Omental fat pad (tissue), 4 donors: Measurements from ENCODE around the gene RUNX1. TPM values are rescaled to one million over a fixed set of nuclear protein-coding genes. Genes with fewer than 3 reads are reported as not detected.

Experiments used
- ATAC-seq: fragments of 150-250 bp; one replicate; pipeline ENCODE4 v1.9.1; 2016; ENCODE audit warnings: mild to moderate bottlenecking, moderate library complexity; ENCODE audit not compliant: low FRiP score
- DNase-seq: peaks from one replicate; pipeline ENCODE4 v3.0.0-alpha.2; 2019; ENCODE audit warnings: low spot score
- total RNA-seq, 4 donors: library from RNA; depleted of rRNA; stranded (reverse); fragments of >200 nt; gene quantifications; one replicate each; pipeline ENCODE4 v1.1.0, GENCODE V29; 2016
- TF ChIP-seq, protein P1 (sequence below), 3 donors: fragments of 450-650 bp; IDR thresholded peaks; one replicate each; pipeline ENCODE4 v1.5.1; 2016 to 2017; ENCODE audit warnings: antibody characterized with exemption in 3 of 3, mild to moderate bottlenecking in 3 of 3, moderate library complexity in 2 of 3

RUNX1 gene
- total RNA-seq, 4 donors from 2014 or later, result 21.1 to 75.9 (median 30.2) TPM

DNA sequence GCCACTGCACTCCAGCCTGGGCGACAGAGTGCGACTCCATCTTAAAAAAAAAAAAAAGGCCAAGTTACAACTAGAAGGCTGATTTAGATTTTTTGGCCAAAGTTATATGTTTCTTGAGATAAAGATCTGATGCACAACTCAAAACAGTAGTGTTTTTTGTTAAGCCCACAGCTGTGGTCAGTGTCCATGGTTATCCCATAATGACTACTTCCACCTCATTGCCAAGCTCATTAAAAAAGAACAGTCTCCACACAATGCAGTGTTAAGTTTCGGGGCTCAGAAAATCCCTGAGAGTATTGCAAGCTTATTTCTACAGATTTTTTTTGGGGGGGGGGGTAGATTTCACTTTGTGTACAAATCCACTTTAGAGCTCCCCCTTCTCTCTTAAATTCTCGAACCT lies 120.5 kb downstream of the RUNX1 start:
- DNase-seq (no peak), ATAC-seq (no peak)
- TF ChIP-seq, protein P1, sequence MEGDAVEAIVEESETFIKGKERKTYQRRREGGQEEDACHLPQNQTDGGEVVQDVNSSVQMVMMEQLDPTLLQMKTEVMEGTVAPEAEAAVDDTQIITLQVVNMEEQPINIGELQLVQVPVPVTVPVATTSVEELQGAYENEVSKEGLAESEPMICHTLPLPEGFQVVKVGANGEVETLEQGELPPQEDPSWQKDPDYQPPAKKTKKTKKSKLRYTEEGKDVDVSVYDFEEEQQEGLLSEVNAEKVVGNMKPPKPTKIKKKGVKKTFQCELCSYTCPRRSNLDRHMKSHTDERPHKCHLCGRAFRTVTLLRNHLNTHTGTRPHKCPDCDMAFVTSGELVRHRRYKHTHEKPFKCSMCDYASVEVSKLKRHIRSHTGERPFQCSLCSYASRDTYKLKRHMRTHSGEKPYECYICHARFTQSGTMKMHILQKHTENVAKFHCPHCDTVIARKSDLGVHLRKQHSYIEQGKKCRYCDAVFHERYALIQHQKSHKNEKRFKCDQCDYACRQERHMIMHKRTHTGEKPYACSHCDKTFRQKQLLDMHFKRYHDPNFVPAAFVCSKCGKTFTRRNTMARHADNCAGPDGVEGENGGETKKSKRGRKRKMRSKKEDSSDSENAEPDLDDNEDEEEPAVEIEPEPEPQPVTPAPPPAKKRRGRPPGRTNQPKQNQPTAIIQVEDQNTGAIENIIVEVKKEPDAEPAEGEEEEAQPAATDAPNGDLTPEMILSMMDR (IDR thresholded peaks at IDR 0.05), result no peak

DNA sequence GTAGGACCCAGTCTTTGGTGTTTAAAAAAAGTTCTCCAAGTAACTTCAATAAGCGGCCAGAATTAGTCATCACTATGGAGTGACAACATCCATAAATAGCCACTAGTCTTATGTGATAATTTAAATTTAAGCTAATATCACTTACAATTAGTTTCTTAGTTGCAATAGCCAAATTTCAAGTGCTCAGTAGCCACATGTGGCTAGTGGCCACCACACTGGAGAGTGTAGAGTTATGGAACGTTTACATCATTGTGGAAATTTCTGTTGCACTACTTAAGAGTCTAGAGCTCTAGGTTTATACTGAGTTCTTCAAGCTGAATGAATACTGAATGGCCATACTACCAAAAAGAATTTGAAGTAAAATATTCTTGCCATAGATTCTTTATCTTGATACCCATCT lies 121.1 kb downstream of the RUNX1 start:
- ATAC-seq, result no peak
- TF ChIP-seq, protein P1 (IDR thresholded peaks at IDR 0.05), result no peak
- DNase-seq, result no peak

DNA sequence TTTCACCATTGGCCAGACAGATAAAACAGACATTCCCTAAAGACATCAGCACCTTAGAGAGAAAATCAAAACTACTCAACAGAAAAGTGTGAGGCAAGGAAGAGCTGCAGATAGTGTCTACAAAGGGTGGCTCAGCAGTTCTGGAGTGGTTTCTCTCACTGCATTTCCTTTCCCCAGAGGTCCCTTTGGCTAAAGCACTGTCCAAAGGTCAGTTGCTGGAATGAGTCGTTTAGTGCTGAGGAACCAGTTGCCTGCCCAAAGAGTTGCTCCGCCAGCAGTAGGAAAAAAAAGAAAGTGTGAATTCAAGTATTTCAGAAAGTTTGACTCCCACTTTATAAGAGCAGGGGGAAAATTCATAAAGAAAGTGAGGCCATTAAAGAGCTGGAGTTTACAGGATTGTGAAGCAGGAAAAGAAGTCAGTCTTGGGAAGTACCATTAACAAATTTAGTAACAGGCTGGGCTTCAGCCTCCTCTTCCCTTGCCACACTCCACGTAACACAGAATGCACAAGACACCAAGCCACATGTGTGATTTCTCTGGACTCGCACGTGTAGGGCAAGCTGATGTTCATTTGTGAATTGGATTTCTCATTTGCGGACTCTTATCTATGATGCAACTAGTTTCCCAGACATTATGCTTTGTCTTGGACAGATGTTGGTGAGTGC lies 122.2 kb downstream of the RUNX1 start:
- ATAC-seq (no peak), DNase-seq (no peak)
- TF ChIP-seq, protein P1 (IDR thresholded peaks at IDR 0.05), result no peak

DNA sequence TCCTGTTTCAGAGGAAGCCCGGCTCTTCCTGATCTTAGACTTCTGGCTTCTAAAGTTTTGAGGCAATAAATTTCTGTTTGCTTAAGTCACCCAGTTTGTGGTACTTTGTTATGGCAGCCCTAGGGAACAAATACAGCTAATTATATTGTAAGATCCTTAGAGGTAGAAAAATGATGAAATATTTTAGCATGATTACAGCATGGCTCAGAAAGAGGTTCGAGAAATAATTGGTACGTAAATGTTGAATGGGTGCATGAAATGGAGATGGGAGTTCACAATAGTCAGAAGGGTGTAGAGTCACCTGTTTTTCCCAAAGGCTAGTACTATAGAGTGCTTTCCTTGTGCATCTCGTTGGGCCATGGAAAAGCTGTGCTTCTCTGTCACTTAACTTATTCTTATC lies 123.5 kb downstream of the RUNX1 start:
- no peak for ATAC-seq
- DNase-seq, result no peak
- TF ChIP-seq, protein P1 (IDR thresholded peaks at IDR 0.05), result no peak

DNA sequence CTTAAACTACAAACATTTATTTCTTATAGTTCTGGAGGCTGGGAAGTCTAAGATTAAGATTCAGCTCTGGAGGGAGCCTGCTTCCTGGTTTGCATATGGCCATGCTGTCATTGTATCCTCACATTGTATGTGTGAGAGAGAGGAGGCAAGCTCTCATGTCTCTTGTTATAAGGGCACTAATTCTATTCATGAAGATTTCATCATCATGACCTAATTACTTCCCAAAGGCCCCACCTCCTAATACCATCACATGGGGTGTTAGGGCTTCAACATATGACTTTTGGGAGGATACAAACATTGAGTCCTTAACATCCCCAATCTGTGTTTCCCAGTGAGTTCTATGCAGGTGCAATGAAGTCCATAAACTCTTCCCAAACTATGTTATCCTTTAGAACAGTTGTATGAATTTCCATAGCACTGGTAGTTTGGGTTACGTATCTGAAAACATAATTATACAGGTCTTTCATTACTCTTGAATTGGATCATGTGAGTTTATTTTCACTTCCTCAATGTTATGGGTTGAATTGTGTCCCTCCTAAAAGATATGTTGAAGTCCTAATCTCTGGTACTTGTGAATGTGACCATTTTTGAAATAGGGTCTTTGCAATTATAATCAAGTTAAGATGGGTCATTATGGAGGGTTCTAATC lies 124.2 kb downstream of the RUNX1 start:
- DNase-seq, result no peak
- TF ChIP-seq, protein P1 (IDR thresholded peaks at IDR 0.05), result no peak
- ATAC-seq, result no peak

DNA sequence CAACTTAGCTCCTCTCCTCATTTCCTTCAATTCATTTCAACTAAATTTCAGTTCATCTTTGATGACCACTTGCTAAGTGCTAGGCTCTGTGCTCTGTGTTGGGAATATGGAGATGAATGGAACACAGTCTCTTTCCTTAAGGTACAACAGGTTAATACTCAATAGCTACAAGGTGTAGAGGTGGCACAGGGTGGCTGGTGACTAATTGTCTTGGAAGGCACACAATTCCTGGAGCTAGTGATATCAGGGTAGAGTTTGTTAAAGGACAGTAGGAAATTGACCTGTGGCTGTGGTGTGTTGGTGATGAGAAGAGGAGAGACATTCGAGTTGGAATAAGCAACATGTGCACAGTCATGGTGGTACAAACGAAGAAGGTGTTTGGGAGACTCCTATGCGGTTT lies 124.9 kb downstream of the RUNX1 start:
- ATAC-seq, result no peak
- TF ChIP-seq, protein P1 (IDR thresholded peaks at IDR 0.05), result no peak

DNA sequence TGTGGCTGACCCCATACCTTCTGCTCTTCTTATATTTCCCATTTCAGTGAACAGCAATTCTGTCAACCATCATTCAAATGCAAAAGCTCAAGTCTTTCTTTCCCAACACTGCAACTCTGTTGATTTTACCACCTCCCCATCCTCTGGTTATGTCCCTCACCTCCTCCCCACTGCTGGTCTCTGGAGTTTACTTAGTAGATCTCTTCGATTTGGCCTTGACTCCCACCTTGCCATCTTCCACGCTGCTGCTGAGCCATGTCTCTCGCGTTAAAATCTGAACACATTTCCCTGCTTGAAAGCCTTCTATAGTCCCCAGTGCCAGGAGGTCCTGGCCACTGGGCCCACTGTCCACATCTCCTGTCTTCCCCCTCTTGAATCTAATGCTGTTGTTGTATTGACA lies 125.5 kb downstream of the RUNX1 start:
- TF ChIP-seq, protein P1 (IDR thresholded peaks at IDR 0.05), result no peak
- ATAC-seq (no peak), DNase-seq (no peak)

More for the DNA sequence above, 124.9 kb downstream of the RUNX1 start:
- no peak for DNase-seq
